GM21528 (cell line): ENCODE results near the gene IL1RN.
"Not testable (repeated sequence)": the region's sequence is repeated elsewhere in the genome, so short reads cannot be mapped to it uniquely, and the experiment has no call there.

ENCODE experiments used
- ATAC-seq: cut with Tn5 transposase; IDR thresholded peaks from one replicate; pipeline ENCODE4 v1.9.1; 2021; ENCODE audit warnings: mild to moderate bottlenecking, moderate library complexity; ENCODE audit not compliant: unreplicated experiment, low FRiP score

The IL1RN gene

GRCh38 chr2:113126845-113127645 lies at the start of gene IL1RN:
IL1RN (plus strand) TSS chr2:113127598; CDS start chr2:113127625, 27 bp downstream.
- ATAC-seq, result no peak

- ATAC-seq, result no peak
These were observed 49.5 kb upstream of the IL1RN start for GRCh38 chr2:113077921-113078320.

GRCh38 chr2:113078350-113078839 lies 49.0 kb upstream of the IL1RN start:
- ATAC-seq, result no peak

- ATAC-seq, result no peak
These were observed 48.3 kb upstream of the IL1RN start for GRCh38 chr2:113079131-113079530.

GRCh38 chr2:113080134-113080533 lies 47.3 kb upstream of the IL1RN start:
- no peak for ATAC-seq

GRCh38 chr2:113081488-113082210 lies 45.7 kb upstream of the IL1RN start:
- no peak for ATAC-seq

GRCh38 chr2:113083296-113083695 lies 44.1 kb upstream of the IL1RN start:
- no peak for ATAC-seq

GRCh38 chr2:113084249-113085000 lies 43.0 kb upstream of the IL1RN start:
- ATAC-seq, result no peak

GRCh38 chr2:113085542-113085941 lies 41.9 kb upstream of the IL1RN start:
- ATAC-seq, result no peak

- no peak for ATAC-seq
These were observed 39.0 kb upstream of the IL1RN start for GRCh38 chr2:113088213-113088992.

- no peak for ATAC-seq
These were observed 37.5 kb upstream of the IL1RN start for GRCh38 chr2:113089916-113090315.

GRCh38 chr2:113091231-113091896 lies 36.0 kb upstream of the IL1RN start:
- no peak for ATAC-seq

GRCh38 chr2:113092864-113093612 lies 34.4 kb upstream of the IL1RN start:
- ATAC-seq, result no peak

- no peak for ATAC-seq
These were observed 33.8 kb upstream of the IL1RN start for GRCh38 chr2:113093613-113093977.

GRCh38 chr2:113096306-113096705 lies 31.1 kb upstream of the IL1RN start:
- ATAC-seq, result not testable (repeated sequence)

- ATAC-seq, result not testable (repeated sequence)
These were observed 30.4 kb upstream of the IL1RN start for GRCh38 chr2:113096842-113097618.

- ATAC-seq, result no peak
These were observed 29.4 kb upstream of the IL1RN start for GRCh38 chr2:113098041-113098440.

- ATAC-seq, result no peak
These were observed 28.9 kb upstream of the IL1RN start for GRCh38 chr2:113098532-113098931.
